SIG-M5 (cell line): ENCODE results near the gene KCNJ14.

ENCODE experiments used
- DNase-seq: peaks from one replicate; lab custom pipeline; 2025; lab: John Stamatoyannopoulos, UW

The KCNJ14 gene

GRCh38 chr19:48508729-48509411 is 53.5 kb downstream of the KCNJ14 start:
- DNase-seq: no peak

GRCh38 chr19:48509467-48510194 is 54.3 kb downstream of the KCNJ14 start:
- DNase-seq: no peak

- no peak for DNase-seq
Observed at GRCh38 chr19:48510421-48511268, 55.3 kb downstream of the KCNJ14 start.

GRCh38 chr19:48511321-48511731 is 56.0 kb downstream of the KCNJ14 start:
- DNase-seq: no peak

GRCh38 chr19:48511800-48512503 is 56.6 kb downstream of the KCNJ14 start, which contains the start of gene LMTK3:
TSS of gene LMTK3 (minus strand) at chr19:48511835. CDS start at chr19:48511576, 259 bp downstream.
- no peak for DNase-seq

- no peak for DNase-seq
Observed at GRCh38 chr19:48512504-48513288, 57.3 kb downstream of the KCNJ14 start.

- DNase-seq: peak; percentile 29
Observed at GRCh38 chr19:48513289-48514122, 58.1 kb downstream of the KCNJ14 start.

- DNase-seq: no peak
Observed at GRCh38 chr19:48514123-48514458, 58.7 kb downstream of the KCNJ14 start.

GRCh38 chr19:48516536-48516935 is 61.2 kb downstream of the KCNJ14 start:
- no peak for DNase-seq
